GM12801 (cell line): ENCODE results near the gene SNRPA.

Source experiments
- CTCF ChIP-seq: IDR thresholded peaks from one replicate; pipeline ENCODE4 v1.5.1; 2011; ENCODE audit warnings: control low read depth; ENCODE audit not compliant: insufficient read length; ENCODE audit errors: extremely low read depth

SNRPA gene

GRCh38 chr19:40777645-40777936 lies 26.6 kb downstream of the SNRPA start:
- TF ChIP-seq CTCF = no peak

- no peak for TF ChIP-seq CTCF
Observed at GRCh38 chr19:40777937-40778705, 27.1 kb downstream of the SNRPA start, which contains the start of gene RAB4B. Gene RAB4B, plus strand, starts transcription at chr19:40778247. Its CDS starts 129 bp downstream, at chr19:40778376.

GRCh38 chr19:40778706-40779284 lies 27.8 kb downstream of the SNRPA start:
- TF ChIP-seq CTCF = no peak

GRCh38 chr19:40780582-40780981 lies 29.6 kb downstream of the SNRPA start:
- TF ChIP-seq CTCF = no peak

GRCh38 chr19:40781140-40781539 lies 30.1 kb downstream of the SNRPA start:
- TF ChIP-seq CTCF = no peak

- no peak for TF ChIP-seq CTCF
Observed at GRCh38 chr19:40783711-40784110, 32.7 kb downstream of the SNRPA start.

GRCh38 chr19:40785526-40785925 lies 34.5 kb downstream of the SNRPA start:
- TF ChIP-seq CTCF = no peak
